B cell (primary cell): Measurements from ENCODE around the gene TAF1D. TPM values are rescaled to one million over a fixed set of nuclear protein-coding genes. Genes with fewer than 3 reads are reported as not detected.

ENCODE experiments used
- ATAC-seq: fragments of 200-7000 bp; cut with Tn5 transposase; one replicate; pipeline ENCODE4 v1.10.0; 2021; ENCODE audit warnings: low read depth, mild to moderate bottlenecking, moderate number of reproducible peaks, moderate library complexity
- CTCF ChIA-PET: fragments of 350-600 bp; sonication (Branson Sonifier 250); formaldehyde crosslinking; loops from one replicate; lab custom pipeline; 2021; ENCODE audit warnings: antibody characterized with exemption, inconsistent platforms; lab: Charles Lee
- POLR2A ChIA-PET: fragments of 350-600 bp; sonication (Branson Sonifier 250); formaldehyde crosslinking; loops from one replicate; lab custom pipeline; 2021; ENCODE audit warnings: antibody characterized with exemption; lab: Charles Lee
- DNase-seq: peaks from one replicate; pipeline ENCODE4 v3.0.0; 2013
- H2AFZ ChIP-seq: 2 replicates; pipeline ENCODE4 v1.6.1; 2012; ENCODE audit warnings: mild to moderate bottlenecking, low read depth, low read length; ENCODE audit not compliant: insufficient read depth, poor library complexity, severe bottlenecking
- H3K27ac ChIP-seq, 2 donors: 1 replicate in 1 of 2; 2 replicates in 1 of 2; pipeline ENCODE4 v1.5.1; 2012 to 2013; ENCODE audit warnings: low read length in 2 of 2, mild to moderate bottlenecking in 2 of 2, moderate library complexity in 1 of 2
- H3K27me3 ChIP-seq, 4 experiments: fragments of 200-600 bp in 1 of 4; sonication (generic) in 1 of 4; replicated peaks in 1 of 4; 1 replicate in 2 of 4; 2 replicates in 2 of 4; pipeline versions ENCODE4 v1.6.1 to v1.7.0; 2013 to 2016; ENCODE audit warnings: low read length in 3 of 4, mild to moderate bottlenecking in 2 of 4, mixed read lengths in 1 of 4, moderate library complexity in 1 of 4; ENCODE audit not compliant: insufficient read depth in 4 of 4, control insufficient read depth in 3 of 4; ENCODE audit errors: control extremely low read depth in 1 of 4
- H3K36me3 ChIP-seq, 2 experiments: replicated peaks in 1 of 2; 1 replicate in 1 of 2; 2 replicates in 1 of 2; pipeline versions ENCODE4 v1.6.1 to v1.7.1; 2013; ENCODE audit warnings: low read length in 1 of 2; ENCODE audit not compliant: insufficient read depth in 2 of 2, control insufficient read depth in 1 of 2; ENCODE audit errors: control extremely low read depth in 1 of 2, extremely low read depth in 1 of 2
- H3K4me1 ChIP-seq, 2 donors: fragments of 200-600 bp in 1 of 2; sonication (generic) in 1 of 2; 1 replicate in 1 of 2; 2 replicates in 1 of 2; pipeline versions ENCODE4 v1.5.1 to v1.6.1; 2013 to 2017; ENCODE audit warnings: low read length in 2 of 2; ENCODE audit not compliant: control insufficient read depth in 2 of 2, insufficient read depth in 2 of 2
- H3K4me2 ChIP-seq: replicated peaks from 2 replicates; pipeline ENCODE3; 2012; ENCODE audit warnings: mild to moderate bottlenecking, low read depth, low read length; ENCODE audit not compliant: poor library complexity, severe bottlenecking
- H3K4me3 ChIP-seq, 5 experiments: fragments of 200-600 bp in 1 of 5; sonication (generic) in 1 of 5; 1 replicate in 3 of 5; 2 replicates in 2 of 5; pipeline versions ENCODE4 v1.5.1 to v1.7.0; 2011 to 2016; ENCODE audit warnings: low read length in 4 of 5, mild to moderate bottlenecking in 4 of 5, low read depth in 2 of 5, control low read depth in 1 of 5, moderate library complexity in 1 of 5; ENCODE audit not compliant: insufficient read depth in 1 of 5; ENCODE audit errors: control extremely low read depth in 1 of 5, extremely low read depth in 1 of 5
- H3K79me2 ChIP-seq: fragments of 200-600 bp; sonication (generic); one replicate; pipeline ENCODE4 v1.6.0; 2016; ENCODE audit warnings: low read length; ENCODE audit not compliant: control insufficient read depth, insufficient read depth
- H3K9ac ChIP-seq: fragments of 200-600 bp; sonication (generic); 2 replicates; pipeline ENCODE4 v1.6.1; 2017; ENCODE audit warnings: mild to moderate bottlenecking, low read length, moderate library complexity
- H3K9me3 ChIP-seq, 3 donors: one replicate each; pipeline versions ENCODE4 v1.6.1 to v1.7.1; 2013; ENCODE audit warnings: low read length in 2 of 3; ENCODE audit not compliant: control insufficient read depth in 2 of 3, insufficient read depth in 1 of 3; ENCODE audit errors: control extremely low read depth in 1 of 3
- H4K20me1 ChIP-seq: 2 replicates; pipeline ENCODE4 v1.6.0; 2012; ENCODE audit warnings: mild to moderate bottlenecking, low read length; ENCODE audit not compliant: insufficient read depth, control insufficient read depth, poor library complexity, severe bottlenecking
- H3K27ac Mint-ChIP-seq: one replicate; pipeline ENCODE4 v1.8.0; 2021; ENCODE audit warnings: mixed read lengths
- H3K27me3 Mint-ChIP-seq: one replicate; pipeline ENCODE4 v1.8.0; 2021; ENCODE audit warnings: mixed read lengths
- H3K4me1 Mint-ChIP-seq: one replicate; pipeline ENCODE4 v1.8.0; 2021; ENCODE audit warnings: mixed read lengths
- H3K4me3 Mint-ChIP-seq: one replicate; pipeline ENCODE4 v1.8.0; 2021; ENCODE audit warnings: mixed read lengths
- H3K9me3 Mint-ChIP-seq: one replicate; pipeline ENCODE4 v1.8.0; 2022; ENCODE audit warnings: mixed read lengths; ENCODE audit not compliant: insufficient read depth
- EZH2 ChIP-seq: IDR thresholded peaks from 2 replicates; pipeline ENCODE4 v1.6.1; 2012; ENCODE audit warnings: borderline replicate concordance, low read depth, mild to moderate bottlenecking, moderate library complexity, low read length; ENCODE audit not compliant: insufficient read depth, poor library complexity, severe bottlenecking
- WGBS: methylation state at CpG from one replicate; pipeline ENCODE4 v1.1.5; 2013; ENCODE audit warnings: missing lambda C conversion rate; ENCODE audit not compliant: insufficient coverage; 5-methylcytosine and 5-hydroxymethylcytosine counted together
- intact Hi-C: fragments of 100-400 bp; cut with micrococcal nuclease; formaldehyde crosslinking; loops from one replicate; pipeline ENCODE4 v1.10.0; 2022
- polyA plus RNA-seq: library from polyadenylated mRNA; depleted of rRNA; stranded (reverse); fragments of >200 nt; gene quantifications from 2 replicates; pipeline ENCODE4 v1.2.3, GENCODE V29; 2012
- total RNA-seq, 2 donors: library from RNA; stranded (reverse); fragments of 120-200 nt in 1 of 2; gene quantifications; 1 replicate in 1 of 2; 2 replicates in 1 of 2; pipeline versions ENCODE4 v1.2.3 to v1.2.4, GENCODE V29; 2013 to 2022
- TF ChIP-seq, protein P1 (sequence below): fragments of 200-600 bp; IDR thresholded peaks from one replicate; pipeline ENCODE4 v1.8.0; 2022; ENCODE audit warnings: antibody characterized with exemption, mild to moderate bottlenecking

The TAF1D gene
- total and polyA plus RNA-seq, 2 donors (not counting 1 experiment from before 2014, with no cell fraction given): 127 to 230 TPM

- Histone ChIP-seq H3K4me1 (peaks cover 36 to 39% of the 10 kb centered on the region in 2 donors), H4K20me1 (peaks cover 22% of the 10 kb centered on the region), H3K79me2 (peaks cover 89% of the 10 kb centered on the region), H3K9me3 (no peaks in the 10 kb centered on the region), H3K4me3 (peak overlapping the region in 2 of 5 experiments; percentile 1 to 98), H3K27me3 (no peaks in the 10 kb centered on the region), H3K27ac (peak overlapping the region in 1 of 2 donors; percentile 96), H2AFZ (no peak overlapping the region), H3K4me2 (peak overlapping the region; percentile 91), H3K36me3 (peaks cover 2 to 63% of the 10 kb centered on the region in 2 experiments), H3K9ac (peak overlapping the region; percentile 92)
- no peaks in the 10 kb centered on the region for H3K27me3 Mint-ChIP-seq
- ChIA-PET CTCF (interaction anchor here (1.0 to 4.5 kb wide), 3 partner anchors 10 to 45 kb away, joined by 3 to 43 read pairs (median 4); partner anchors contain the start of gene MED17), POLR2A (interaction anchor here (0.5 to 0.6 kb wide), 2 partner anchors 9 to 19 kb away, joined by 3 to 4 read pairs; no protein-coding TSS in a partner anchor)
- WGBS: 82% methylated on average over 1 of the region's 6 CpGs
- peak overlapping the region; percentile 61 for H3K27ac Mint-ChIP-seq
- peak overlapping the region; percentile 88 for H3K4me3 Mint-ChIP-seq
- no peaks in the 10 kb centered on the region for H3K9me3 Mint-ChIP-seq
- peaks cover 61% of the 10 kb centered on the region for H3K4me1 Mint-ChIP-seq
- TF ChIP-seq, protein P1, sequence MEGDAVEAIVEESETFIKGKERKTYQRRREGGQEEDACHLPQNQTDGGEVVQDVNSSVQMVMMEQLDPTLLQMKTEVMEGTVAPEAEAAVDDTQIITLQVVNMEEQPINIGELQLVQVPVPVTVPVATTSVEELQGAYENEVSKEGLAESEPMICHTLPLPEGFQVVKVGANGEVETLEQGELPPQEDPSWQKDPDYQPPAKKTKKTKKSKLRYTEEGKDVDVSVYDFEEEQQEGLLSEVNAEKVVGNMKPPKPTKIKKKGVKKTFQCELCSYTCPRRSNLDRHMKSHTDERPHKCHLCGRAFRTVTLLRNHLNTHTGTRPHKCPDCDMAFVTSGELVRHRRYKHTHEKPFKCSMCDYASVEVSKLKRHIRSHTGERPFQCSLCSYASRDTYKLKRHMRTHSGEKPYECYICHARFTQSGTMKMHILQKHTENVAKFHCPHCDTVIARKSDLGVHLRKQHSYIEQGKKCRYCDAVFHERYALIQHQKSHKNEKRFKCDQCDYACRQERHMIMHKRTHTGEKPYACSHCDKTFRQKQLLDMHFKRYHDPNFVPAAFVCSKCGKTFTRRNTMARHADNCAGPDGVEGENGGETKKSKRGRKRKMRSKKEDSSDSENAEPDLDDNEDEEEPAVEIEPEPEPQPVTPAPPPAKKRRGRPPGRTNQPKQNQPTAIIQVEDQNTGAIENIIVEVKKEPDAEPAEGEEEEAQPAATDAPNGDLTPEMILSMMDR: no peak
- no peak for TF ChIP-seq EZH2
- DNase-seq (no peak), ATAC-seq (no peak)
- intact Hi-C loops: no loop called here
These were observed 2.6 kb downstream of the TAF1D start for GRCh38 chr11:93738647-93739081.

- peak overlapping the region in 1 of 2 donors; percentile 96 for H3K27ac ChIP-seq
- no peaks in the 10 kb centered on the region for H3K27me3 ChIP-seq
- Mint-ChIP-seq H3K9me3 (no peaks in the 10 kb centered on the region), H3K4me3 (peak overlapping the region; percentile 88), H3K27me3 (no peaks in the 10 kb centered on the region), H3K4me1 (peaks cover 63% of the 10 kb centered on the region), H3K27ac (peak overlapping the region; percentile 61)
- H3K4me1 ChIP-seq: peaks cover 36 to 39% of the 10 kb centered on the region in 2 donors
- ATAC-seq (no peak), DNase-seq (no peak)
- H3K4me2 ChIP-seq: peak overlapping the region; percentile 91
- no CpG with 5 or more reads among the region's 6 CpGs for WGBS
- no peak overlapping the region for H2AFZ ChIP-seq
- H3K36me3 ChIP-seq: peaks cover 3 to 67% of the 10 kb centered on the region in 2 experiments
- ChIA-PET CTCF (interaction anchor here (1.0 to 4.5 kb wide), 3 partner anchors 9 to 45 kb away, joined by 3 to 43 read pairs (median 4); partner anchors contain the start of gene MED17), POLR2A (no interaction called here)
- H3K4me3 ChIP-seq: peak overlapping the region in 1 of 5 experiments; percentile 98
- H4K20me1 ChIP-seq: peaks cover 22% of the 10 kb centered on the region
- H3K9ac ChIP-seq: peak overlapping the region; percentile 92
- no peaks in the 10 kb centered on the region for H3K9me3 ChIP-seq
- peaks cover 83% of the 10 kb centered on the region for H3K79me2 ChIP-seq
- TF ChIP-seq EZH2: no peak
- TF ChIP-seq, protein P1: no peak
- intact Hi-C loops: no loop called here
These were observed 3.2 kb downstream of the TAF1D start for GRCh38 chr11:93737904-93738612.
